HG03460 (cell line): Measurements from ENCODE around the gene CIAO3.
"Not testable (repeated sequence)": the region's sequence is repeated elsewhere in the genome, so short reads cannot be mapped to it uniquely, and the experiment has no call there.

ENCODE experiments used
- ATAC-seq: cut with Tn5 transposase; IDR thresholded peaks from one replicate; pipeline ENCODE4 v1.9.1; 2021; ENCODE audit not compliant: unreplicated experiment

The CIAO3 gene

DNA sequence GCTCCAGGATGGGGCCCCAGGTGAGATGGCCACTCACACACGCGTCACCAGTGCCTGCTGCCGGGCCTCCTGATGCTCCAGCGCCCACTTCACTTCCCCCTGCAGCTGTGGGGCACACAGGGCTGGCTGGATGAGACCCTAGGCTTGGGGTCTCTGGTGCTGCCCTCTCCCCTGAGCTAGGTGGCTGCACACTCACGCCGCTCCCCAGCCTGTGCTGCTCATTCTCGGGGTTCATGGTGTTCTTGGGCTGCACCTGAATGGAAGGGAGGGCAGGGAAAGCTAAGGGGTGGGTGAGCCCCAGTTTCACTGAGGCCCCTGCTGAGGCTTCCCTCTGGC is 15.8 kb downstream of the CIAO3 start:
- ATAC-seq = no peak

GRCh38 chr16:724188-725040 is 16.4 kb downstream of the CIAO3 start:
- no peak for ATAC-seq

- no peak for ATAC-seq
Observed at GRCh38 chr16:723695-724094, 17.1 kb downstream of the CIAO3 start.

DNA sequence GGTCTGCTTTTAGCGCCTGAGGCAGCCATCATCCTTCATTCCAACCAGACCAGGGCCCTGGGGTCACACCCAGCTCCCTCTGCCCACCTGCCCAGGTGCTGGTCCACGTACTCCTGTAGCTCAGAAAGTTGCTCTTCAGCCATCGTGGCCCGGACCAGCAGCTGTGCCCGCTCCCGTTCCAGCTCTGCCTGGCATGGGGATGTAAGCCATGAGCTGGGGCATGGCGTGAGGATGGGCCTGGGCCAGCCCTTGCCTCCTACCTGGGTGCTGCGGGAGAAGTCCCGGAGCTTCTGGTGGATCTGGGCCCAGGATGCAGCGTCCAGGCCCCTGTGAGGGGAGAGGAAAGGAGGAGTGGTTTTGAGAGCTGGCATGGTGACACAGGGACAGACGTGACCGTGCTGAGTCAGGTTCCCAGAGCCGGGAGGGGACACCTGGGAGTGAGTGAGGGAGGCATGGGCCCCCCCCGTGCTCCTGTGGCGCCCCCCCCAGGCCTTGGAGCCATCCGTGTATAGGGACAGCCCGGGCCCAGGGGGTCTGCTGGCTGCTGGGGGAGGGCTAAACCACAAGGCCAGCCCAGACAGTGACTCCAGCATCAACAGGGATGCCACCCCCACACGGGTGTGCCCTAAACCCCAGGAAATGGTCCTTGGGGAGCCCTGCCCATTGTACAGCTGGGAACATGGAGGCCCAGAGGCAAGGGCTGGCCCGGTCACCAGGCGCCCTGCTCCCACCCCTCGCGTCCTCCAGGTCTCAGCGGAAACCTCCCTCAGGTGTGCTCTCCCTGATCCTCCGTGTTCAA is 17.8 kb downstream of the CIAO3 start:
- no peak for ATAC-seq

DNA sequence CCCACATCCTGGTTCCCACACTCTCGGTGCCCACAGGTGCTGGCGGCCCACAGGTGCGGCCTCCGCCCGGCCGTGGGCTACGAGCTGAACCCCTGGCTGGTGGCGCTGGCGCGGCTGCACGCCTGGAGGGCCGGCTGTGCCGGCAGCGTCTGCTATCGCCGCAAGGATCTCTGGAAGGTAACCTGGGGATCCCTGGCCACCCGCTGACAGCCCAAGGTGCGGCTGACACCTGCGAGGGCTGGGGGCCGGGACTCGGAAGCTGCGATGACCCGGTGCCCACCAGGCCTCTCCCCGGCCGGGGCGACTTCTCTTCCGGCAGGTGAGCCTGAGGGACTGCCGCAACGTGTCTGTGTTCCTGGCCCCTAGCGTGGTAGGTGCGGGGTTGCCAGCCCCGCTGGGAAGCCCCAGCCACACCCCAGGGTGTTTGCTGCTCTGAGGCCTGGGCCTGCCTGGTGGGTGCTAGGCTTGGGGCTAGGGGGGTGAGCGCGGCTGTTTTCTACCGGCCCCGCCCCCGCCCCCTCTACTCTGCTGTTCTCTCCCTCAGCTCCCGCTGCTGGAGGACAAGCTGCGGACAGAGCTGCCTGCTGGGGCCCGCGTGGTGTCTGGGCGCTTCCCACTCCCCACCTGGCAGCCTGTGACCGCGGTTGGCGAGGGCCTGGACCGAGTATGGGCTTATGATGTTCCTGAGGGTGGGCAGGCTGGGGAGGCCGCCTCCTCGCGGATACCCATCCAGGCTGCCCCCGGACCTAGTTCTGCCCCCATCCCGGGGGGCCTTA is 18.8 kb downstream of the CIAO3 start:
- ATAC-seq = no peak

GRCh38 chr16:720990-721764 is 19.6 kb downstream of the CIAO3 start, which contains the start of gene ANTKMT:
ANTKMT (plus strand) TSS chr16:721146; CDS start chr16:721275, 129 bp downstream.
- peak; percentile 59 for ATAC-seq

- peak; percentile 29 for ATAC-seq
Observed at GRCh38 chr16:720447-720989, 20.3 kb downstream of the CIAO3 start.

DNA sequence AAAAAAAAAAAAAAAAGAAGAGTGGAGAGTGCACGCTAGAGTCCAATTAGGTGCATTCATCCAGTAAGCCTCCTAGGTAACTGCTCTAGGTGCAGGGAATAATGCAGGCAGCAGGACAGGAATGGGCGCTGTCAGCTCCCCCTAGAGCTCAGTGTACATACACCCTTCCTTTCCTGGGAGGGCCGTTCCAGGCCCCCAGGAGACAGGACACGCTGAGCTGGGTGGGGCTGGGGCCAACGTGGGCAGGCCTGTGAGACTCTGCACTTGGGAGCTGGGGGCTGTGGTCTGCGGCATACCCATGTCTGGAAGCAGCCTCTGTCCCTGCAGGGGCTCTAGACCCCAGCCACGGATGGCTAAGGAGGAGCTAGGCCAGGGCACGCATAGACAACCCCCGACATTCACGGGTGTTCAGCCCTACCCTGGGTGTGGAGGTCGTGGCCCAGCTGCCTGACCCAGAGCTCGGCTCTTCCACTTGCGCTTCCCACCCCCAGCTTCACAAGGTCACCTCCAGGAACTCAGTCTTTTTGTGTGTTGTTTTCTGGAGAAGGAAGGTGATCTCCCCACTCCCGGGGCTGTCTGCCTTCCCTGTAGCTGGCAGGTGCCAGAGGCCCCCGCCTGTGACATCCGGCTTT is 20.9 kb downstream of the CIAO3 start:
- ATAC-seq = no peak

GRCh38 chr16:718922-719321 is 21.9 kb downstream of the CIAO3 start:
- no peak for ATAC-seq

GRCh38 chr16:718389-718788 is 22.4 kb downstream of the CIAO3 start:
- no peak for ATAC-seq

- ATAC-seq = no peak
Observed at GRCh38 chr16:717450-718245, 23.1 kb downstream of the CIAO3 start.

GRCh38 chr16:716768-717325 is 23.9 kb downstream of the CIAO3 start:
- ATAC-seq = no peak

DNA sequence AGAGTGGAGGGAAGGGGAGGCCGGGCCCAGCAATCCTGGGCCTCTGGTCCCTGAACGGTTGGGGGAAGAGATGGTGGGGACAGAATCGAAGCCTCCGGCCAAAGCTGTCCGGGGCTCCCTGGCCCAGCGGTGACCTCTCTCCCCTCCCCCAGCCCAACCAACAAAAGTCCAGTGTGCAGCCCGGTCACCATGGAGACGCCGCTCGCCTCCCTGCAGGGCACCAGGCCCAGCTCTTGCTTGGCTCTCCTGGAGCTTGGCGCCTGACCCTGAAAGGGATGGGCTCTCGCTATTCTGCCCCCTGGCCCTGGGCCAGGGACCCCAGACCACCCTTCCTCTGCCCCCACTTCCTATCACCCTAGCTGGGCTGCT is 24.6 kb downstream of the CIAO3 start:
- ATAC-seq = no peak

GRCh38 chr16:715477-716199 is 25.2 kb downstream of the CIAO3 start:
- ATAC-seq = peak; percentile 9

GRCh38 chr16:714558-715476 is 26.0 kb downstream of the CIAO3 start, which contains the start of gene METRN:
METRN (plus strand) TSS chr16:715118; CDS start chr16:715290, 172 bp downstream.
- peak; percentile 58 for ATAC-seq

DNA sequence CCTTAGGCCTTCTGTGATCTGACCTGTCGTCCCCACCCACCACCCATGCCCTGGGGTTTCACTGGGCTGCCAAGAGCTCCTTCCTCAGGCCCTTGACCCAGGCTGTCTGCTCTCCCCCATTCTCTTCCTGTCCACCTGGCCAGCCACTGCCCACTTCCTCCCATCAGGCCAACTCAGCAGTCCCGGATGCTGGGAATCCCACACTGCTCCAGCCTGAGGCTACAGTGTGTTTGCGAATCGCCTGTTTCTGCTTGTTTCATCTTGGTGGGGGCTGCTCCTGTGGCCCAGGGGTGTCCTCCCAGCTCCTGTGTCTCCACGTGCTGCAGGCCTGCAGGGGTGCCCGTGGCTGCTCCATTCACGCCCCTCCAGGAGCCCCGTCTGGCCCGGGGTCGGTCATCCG is 26.7 kb downstream of the CIAO3 start:
- ATAC-seq = no peak

- not testable (repeated sequence) for ATAC-seq
Observed at GRCh38 chr16:712740-713250, 28.0 kb downstream of the CIAO3 start.
